Endothelial cell (in vitro differentiated cells): ENCODE results near the gene DIDO1. TPM values are rescaled to one million over a fixed set of nuclear protein-coding genes. Genes with fewer than 3 reads are reported as not detected.

Source experiments
- DNase-seq: peaks from one replicate; pipeline ENCODE4 v3.0.0; 2021; ENCODE audit warnings: low spot score
- H3K27ac Mint-ChIP-seq: one replicate; pipeline ENCODE4 v1.8.0; 2021; ENCODE audit warnings: mixed read lengths, inconsistent platforms; ENCODE audit not compliant: unreplicated experiment
- H3K27me3 Mint-ChIP-seq: one replicate; pipeline ENCODE4 v1.8.0; 2021; ENCODE audit warnings: mild to moderate bottlenecking, moderate library complexity, mixed read lengths, inconsistent platforms; ENCODE audit not compliant: unreplicated experiment
- H3K36me3 Mint-ChIP-seq: one replicate; pipeline ENCODE4 v1.8.0; 2021; ENCODE audit warnings: mild to moderate bottlenecking, low read depth, mixed read lengths, inconsistent platforms; ENCODE audit not compliant: unreplicated experiment
- H3K4me1 Mint-ChIP-seq: one replicate; pipeline ENCODE4 v1.8.0; 2021; ENCODE audit warnings: mild to moderate bottlenecking, mixed read lengths, inconsistent platforms; ENCODE audit not compliant: unreplicated experiment
- H3K4me3 Mint-ChIP-seq: one replicate; pipeline ENCODE4 v1.8.0; 2021; ENCODE audit warnings: mild to moderate bottlenecking, mixed read lengths, inconsistent platforms; ENCODE audit not compliant: unreplicated experiment
- H3K9me3 Mint-ChIP-seq: one replicate; pipeline ENCODE4 v1.8.0; 2021; ENCODE audit warnings: mixed read lengths, inconsistent platforms; ENCODE audit not compliant: unreplicated experiment
- CTCF ChIP-seq: fragments of 200-600 bp; sonication (generic); IDR thresholded peaks from one replicate; pipeline ENCODE4 v1.5.0; 2021; ENCODE audit warnings: antibody characterized with exemption; ENCODE audit not compliant: unreplicated experiment
- total RNA-seq: library from RNA; stranded (reverse); fragmentation: NEBNext Ultra II Directional; extraction: Animal tissue kit (Norgen Biotek cat#: 25700); gene quantifications from one replicate; pipeline ENCODE4 v1.2.1, GENCODE V29; 2021; ENCODE audit not compliant: unreplicated experiment

Gene DIDO1
- total RNA-seq, 1 donor from 2014 or later = 61.0 TPM

GRCh38 chr20:62938105-62938888, 12.0 kb upstream of the DIDO1 start, which contains the start of gene GID8:
GID8 (plus strand) TSS chr20:62938147; CDS start chr20:62941503, 3,356 bp downstream.
- H3K4me3 Mint-ChIP-seq = peak within 1 kb of the TSS; percentile 100
- peaks cover 13% of the 10 kb centered on the region for H3K4me1 Mint-ChIP-seq
- no peak for TF ChIP-seq CTCF
- peaks cover 7% of the 10 kb centered on the region for H3K27me3 Mint-ChIP-seq
- H3K9me3 Mint-ChIP-seq = no peaks in the 10 kb centered on the region
- H3K36me3 Mint-ChIP-seq = peaks cover 4% of the 10 kb centered on the region
- peak within 1 kb of the TSS; percentile 97 for H3K27ac Mint-ChIP-seq
- DNase-seq = peak; percentile 59

GRCh38 chr20:62937268-62938104, 11.2 kb upstream of the DIDO1 start:
- peaks cover 4% of the 10 kb centered on the region for H3K36me3 Mint-ChIP-seq
- TF ChIP-seq CTCF = no peak
- peaks cover 7% of the 10 kb centered on the region for H3K27me3 Mint-ChIP-seq
- H3K9me3 Mint-ChIP-seq = no peaks in the 10 kb centered on the region
- H3K4me3 Mint-ChIP-seq = peak overlapping the region; percentile 96
- H3K27ac Mint-ChIP-seq = peak overlapping the region; percentile 97
- H3K4me1 Mint-ChIP-seq = peaks cover 14% of the 10 kb centered on the region
- peak; percentile 97 for DNase-seq

GRCh38 chr20:62935968-62936585, 9.8 kb upstream of the DIDO1 start:
- Mint-ChIP-seq H3K9me3 (no peaks in the 10 kb centered on the region), H3K4me1 (peaks cover 19% of the 10 kb centered on the region), H3K36me3 (peaks cover 4% of the 10 kb centered on the region), H3K27ac (no peak overlapping the region), H3K4me3 (peak overlapping the region; percentile 96), H3K27me3 (peaks cover 4% of the 10 kb centered on the region)
- no peak for DNase-seq
- no peak for TF ChIP-seq CTCF

- H3K27ac Mint-ChIP-seq = no peak overlapping the region
- peaks cover 26% of the 10 kb centered on the region for H3K4me1 Mint-ChIP-seq
- H3K4me3 Mint-ChIP-seq = no peak overlapping the region
- H3K27me3 Mint-ChIP-seq = peaks cover 4% of the 10 kb centered on the region
- no peak for TF ChIP-seq CTCF
- no peaks in the 10 kb centered on the region for H3K9me3 Mint-ChIP-seq
- DNase-seq = no peak
- H3K36me3 Mint-ChIP-seq = peaks cover 4% of the 10 kb centered on the region
Measured at GRCh38 chr20:62935204-62935967, 9.1 kb upstream of the DIDO1 start.
